HCT116 (cell line): ENCODE data around the gene PKP3. TPM values are rescaled to one million over a fixed set of nuclear protein-coding genes. Genes with fewer than 3 reads are reported as not detected.

Experiments used
- ATAC-seq: fragments of 200-7000 bp; cut with Tn5 transposase; 2 replicates; pipeline ENCODE4 v1.9.1; 2020; ENCODE audit warnings: mild to moderate bottlenecking, moderate library complexity
- BruUV-seq: library from RNA; stranded (reverse); fragments of 400-500 nt; replicated peaks from 2 replicates; lab custom pipeline; 2021; lab: Mats Ljungman, UMichigan
- CTCF ChIA-PET: fragments of 300-600 bp; sonication (Branson Sonifier 250); formaldehyde crosslinking; loops from one replicate; lab custom pipeline; 2021; ENCODE audit warnings: antibody characterized with exemption; lab: Charles Lee
- POLR2A ChIA-PET: fragments of 300-600, 350-600 bp; sonication (Branson Sonifier 250); formaldehyde crosslinking; loops from one replicate; lab custom pipeline; 2021; ENCODE audit warnings: antibody characterized with exemption; lab: Charles Lee
- RAD21 ChIA-PET, 2 experiments: fragments of 300-600 bp; sonication (Branson Sonifier 250); formaldehyde crosslinking; loops; one replicate each; lab custom pipeline; 2023; ENCODE audit warnings: low total read pairs in 2 of 2; ENCODE audit not compliant: uncharacterized antibody in 2 of 2, unreplicated experiment in 2 of 2, low non-redundant PET in 1 of 2; lab: Charles Lee
- DNase-seq: peaks from one replicate; pipeline ENCODE4 v3.0.0-alpha.2; 2010; ENCODE audit warnings: low read depth, low spot score
- H2AFZ ChIP-seq: fragments of 200-600 bp; shearing (Covaris generic), sonication (generic); 2 replicates; pipeline ENCODE4 v1.6.1; 2017; ENCODE audit warnings: low read depth, mixed run types, mixed read lengths, antibody characterized with exemption, low read length; ENCODE audit not compliant: poor library complexity, severe bottlenecking
- H3K27ac ChIP-seq: 2 replicates; pipeline ENCODE4 v1.5.1; 2012; ENCODE audit warnings: low read depth, low read length
- H3K27me3 ChIP-seq: fragments of 200-600 bp; sonication (generic); 2 replicates; pipeline ENCODE4 v1.6.1; 2016; ENCODE audit warnings: mixed run types, low read length, mixed read lengths; ENCODE audit not compliant: insufficient read depth
- H3K36me3 ChIP-seq, 2 experiments: fragments of 200-500 bp in 1 of 2; fragments of 200-600 bp in 1 of 2; sonication (Bioruptor generic) in 1 of 2; sonication (generic) in 1 of 2; 2 replicates each; pipeline versions ENCODE4 v1.5.1 to v1.6.1; 2014 to 2016; ENCODE audit warnings: low read length in 2 of 2, inconsistent platforms in 1 of 2, mixed read lengths in 1 of 2, mixed run types in 1 of 2; ENCODE audit not compliant: insufficient read depth in 2 of 2, control insufficient read depth in 1 of 2
- H3K4me1 ChIP-seq, 2 experiments: fragments of 200-600 bp in 1 of 2; sonication (generic) in 1 of 2; 2 replicates each; pipeline versions ENCODE4 v1.5.1 to v1.6.1; 2012 to 2017; ENCODE audit warnings: low read length in 2 of 2, inconsistent platforms in 1 of 2, mild to moderate bottlenecking in 1 of 2, mixed read lengths in 1 of 2, mixed run types in 1 of 2, moderate library complexity in 1 of 2; ENCODE audit not compliant: insufficient read depth in 2 of 2, control insufficient read depth in 1 of 2
- H3K4me2 ChIP-seq: fragments of 200-600 bp; sonication (generic); 2 replicates; pipeline ENCODE4 v1.6.1; 2017; ENCODE audit warnings: mixed run types, low read length, mixed read lengths
- H3K4me3 ChIP-seq, 2 experiments: fragments of 200-600 bp in 1 of 2; sonication (generic) in 1 of 2; replicated peaks in 1 of 2; 2 replicates each; pipeline ENCODE4 v1.5.1; 2011 to 2016; ENCODE audit warnings: low read length in 2 of 2, control low read depth in 1 of 2, low read depth in 1 of 2, mild to moderate bottlenecking in 1 of 2, mixed read lengths in 1 of 2, mixed run types in 1 of 2
- H3K79me2 ChIP-seq: fragments of 200-600 bp; sonication (generic); 2 replicates; pipeline ENCODE4 v1.6.1; 2017; ENCODE audit warnings: mild to moderate bottlenecking, mixed run types, low read length, moderate library complexity, mixed read lengths; ENCODE audit not compliant: insufficient read depth
- H3K9ac ChIP-seq: fragments of 200-600 bp; sonication (generic); 2 replicates; pipeline ENCODE4 v1.6.1; 2016; ENCODE audit warnings: low read length, mixed read lengths
- H3K9me2 ChIP-seq: fragments of 200-600 bp; sonication (generic), shearing (Covaris generic); 2 replicates; pipeline ENCODE4 v1.6.1; 2017; ENCODE audit warnings: mixed run types, mild to moderate bottlenecking, moderate library complexity; ENCODE audit not compliant: insufficient read depth
- H3K9me3 ChIP-seq, 2 experiments: fragments of 200-500 bp in 1 of 2; fragments of 200-600 bp in 1 of 2; sonication (Bioruptor generic) in 1 of 2; sonication (generic) in 1 of 2; 2 replicates each; pipeline ENCODE4 v1.6.1; 2014 to 2017; ENCODE audit warnings: low read length in 2 of 2, mixed read lengths in 2 of 2, inconsistent platforms in 1 of 2, low read depth in 1 of 2, mild to moderate bottlenecking in 1 of 2, mixed run types in 1 of 2, moderate library complexity in 1 of 2; ENCODE audit not compliant: control insufficient read depth in 1 of 2, insufficient read depth in 1 of 2
- H4K20me1 ChIP-seq: fragments of 200-600 bp; sonication (generic), shearing (Covaris generic); 2 replicates; pipeline ENCODE4 v1.6.1; 2017; ENCODE audit warnings: mixed run types, mild to moderate bottlenecking, moderate library complexity; ENCODE audit not compliant: insufficient read depth
- CBX3 ChIP-seq: IDR thresholded peaks from 2 replicates; pipeline ENCODE4 v1.6.1; 2012; ENCODE audit warnings: low read depth
- CEBPB ChIP-seq: IDR thresholded peaks from 2 replicates; pipeline ENCODE4 v1.6.1; 2012; ENCODE audit warnings: low read depth
- ELF1 ChIP-seq: IDR thresholded peaks from 2 replicates; pipeline ENCODE4 v1.6.1; 2012; ENCODE audit warnings: low read depth, borderline replicate concordance
- EZH2 ChIP-seq: fragments of 200-600 bp; sonication (generic); IDR thresholded peaks from 2 replicates; pipeline ENCODE4 v1.6.1; 2017; ENCODE audit warnings: antibody characterized with exemption, mixed run types
- EZH2phosphoT487 ChIP-seq: fragments of 200-600 bp; IDR thresholded peaks from 2 replicates; pipeline ENCODE4 v1.6.1; 2018; ENCODE audit warnings: antibody characterized with exemption, borderline replicate concordance
- FOSL1 ChIP-seq: IDR thresholded peaks from 2 replicates; pipeline ENCODE4 v1.6.1; 2012; ENCODE audit warnings: low read depth
- JUND ChIP-seq: IDR thresholded peaks from 2 replicates; pipeline ENCODE4 v1.6.1; 2012
- POLR2A ChIP-seq: IDR thresholded peaks from 2 replicates; pipeline ENCODE4 v1.7.0; 2011; ENCODE audit warnings: borderline replicate concordance; ENCODE audit not compliant: insufficient read depth, insufficient read length; ENCODE audit errors: extremely low read depth
- POLR2AphosphoS5 ChIP-seq: IDR thresholded peaks from 2 replicates; pipeline ENCODE4 v1.6.1; 2011; ENCODE audit warnings: mild to moderate bottlenecking, low read depth, low read length, moderate library complexity
- RAD21 ChIP-seq: IDR thresholded peaks from 2 replicates; pipeline ENCODE4 v1.6.1; 2012; ENCODE audit warnings: low read depth, mild to moderate bottlenecking
- SP1 ChIP-seq: IDR thresholded peaks from 2 replicates; pipeline ENCODE4 v1.6.1; 2012; ENCODE audit warnings: low read depth
- SRF ChIP-seq: IDR thresholded peaks from 2 replicates; pipeline ENCODE4 v1.6.1; 2012; ENCODE audit warnings: low read depth
- TCF7L2 ChIP-seq: IDR thresholded peaks from 2 replicates; pipeline ENCODE4 v1.7.0; 2011; ENCODE audit warnings: borderline replicate concordance, inconsistent platforms; ENCODE audit not compliant: insufficient read depth, insufficient read length; ENCODE audit errors: extremely low read depth
- YY1 ChIP-seq: IDR thresholded peaks from 2 replicates; pipeline ENCODE4 v1.6.1; 2011; ENCODE audit warnings: low read length, low read depth, moderate library complexity, mild to moderate bottlenecking; ENCODE audit not compliant: insufficient replicate concordance; ENCODE audit errors: extremely low read depth
- ZFX ChIP-seq: fragments of 450-650 bp; IDR thresholded peaks from 2 replicates; pipeline ENCODE4 v1.6.1; 2017
- ZNF274 ChIP-seq: fragments of 200-500 bp; sonication (Bioruptor generic); IDR thresholded peaks from 2 replicates; pipeline ENCODE4 v1.6.1; 2014; ENCODE audit warnings: mild to moderate bottlenecking, low read depth, low read length, inconsistent platforms
- intact Hi-C: fragments of 100-400 bp; cut with micrococcal nuclease; formaldehyde crosslinking; loops from 2 replicates; pipeline ENCODE4 v1.10.0; 2022
- total RNA-seq: library from RNA; stranded (reverse); gene quantifications from one replicate; pipeline ENCODE4 v1.2.1, GENCODE V29; 2021; ENCODE audit not compliant: unreplicated experiment
- TF ChIP-seq, protein P1 (sequence below): IDR thresholded peaks from 2 replicates; pipeline ENCODE4 v1.6.1; 2012
- TF ChIP-seq, protein P2 (sequence below): IDR thresholded peaks from 2 replicates; pipeline ENCODE4 v1.6.1; 2012; ENCODE audit warnings: low read depth
- TF ChIP-seq, protein P3 (sequence below): IDR thresholded peaks from 2 replicates; pipeline ENCODE4 v1.6.1; 2012

PKP3 gene
- total RNA-seq, 1 experiment from 2014 or later: 157 TPM

DNA sequence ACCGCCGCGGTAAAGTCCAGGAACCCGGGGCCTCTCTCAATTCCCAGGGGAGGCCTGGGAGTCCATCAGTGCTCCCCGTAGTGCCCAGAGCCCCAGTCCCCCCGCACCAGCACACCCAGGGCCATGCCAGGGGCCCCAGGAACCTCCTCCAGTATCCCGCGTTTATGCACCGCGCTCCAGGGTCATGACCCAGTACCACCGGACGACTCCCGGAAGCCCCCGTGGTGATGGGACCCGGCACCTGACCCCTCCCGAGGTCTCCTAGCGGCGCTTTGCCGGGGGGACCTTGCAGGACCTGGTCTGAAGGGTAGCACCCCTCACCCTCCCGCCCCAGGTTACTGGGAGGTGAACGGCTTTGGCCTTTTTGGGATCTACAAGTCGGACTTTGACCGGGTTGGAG lies 13.5 kb upstream of the PKP3 start:
- no peaks in the 10 kb centered on the region for H3K79me2 ChIP-seq
- H3K4me2 ChIP-seq: no peak overlapping the region
- ATAC-seq: no peak
- no peak overlapping the region for H3K4me3 ChIP-seq
- no peaks in the 10 kb centered on the region for H3K27me3 ChIP-seq
- POLR2A ChIA-PET: no interaction called here
- no peaks in the 10 kb centered on the region for H3K9me2 ChIP-seq
- TF ChIP-seq EZH2phosphoT487 (no peak), SP1 (no peak), ZNF274 (no peak), EZH2 (no peak), ZFX (no peak), JUND (no peak), TCF7L2 (no peak), RAD21 (no peak), CEBPB (no peak), POLR2A (no peak), YY1 (no peak), FOSL1 (no peak), SRF (no peak), CBX3 (no peak), POLR2AphosphoS5 (no peak), ELF1 (no peak)
- TF ChIP-seq, protein P1, sequence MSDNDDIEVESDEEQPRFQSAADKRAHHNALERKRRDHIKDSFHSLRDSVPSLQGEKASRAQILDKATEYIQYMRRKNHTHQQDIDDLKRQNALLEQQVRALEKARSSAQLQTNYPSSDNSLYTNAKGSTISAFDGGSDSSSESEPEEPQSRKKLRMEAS: no peak
- TF ChIP-seq, protein P2, sequence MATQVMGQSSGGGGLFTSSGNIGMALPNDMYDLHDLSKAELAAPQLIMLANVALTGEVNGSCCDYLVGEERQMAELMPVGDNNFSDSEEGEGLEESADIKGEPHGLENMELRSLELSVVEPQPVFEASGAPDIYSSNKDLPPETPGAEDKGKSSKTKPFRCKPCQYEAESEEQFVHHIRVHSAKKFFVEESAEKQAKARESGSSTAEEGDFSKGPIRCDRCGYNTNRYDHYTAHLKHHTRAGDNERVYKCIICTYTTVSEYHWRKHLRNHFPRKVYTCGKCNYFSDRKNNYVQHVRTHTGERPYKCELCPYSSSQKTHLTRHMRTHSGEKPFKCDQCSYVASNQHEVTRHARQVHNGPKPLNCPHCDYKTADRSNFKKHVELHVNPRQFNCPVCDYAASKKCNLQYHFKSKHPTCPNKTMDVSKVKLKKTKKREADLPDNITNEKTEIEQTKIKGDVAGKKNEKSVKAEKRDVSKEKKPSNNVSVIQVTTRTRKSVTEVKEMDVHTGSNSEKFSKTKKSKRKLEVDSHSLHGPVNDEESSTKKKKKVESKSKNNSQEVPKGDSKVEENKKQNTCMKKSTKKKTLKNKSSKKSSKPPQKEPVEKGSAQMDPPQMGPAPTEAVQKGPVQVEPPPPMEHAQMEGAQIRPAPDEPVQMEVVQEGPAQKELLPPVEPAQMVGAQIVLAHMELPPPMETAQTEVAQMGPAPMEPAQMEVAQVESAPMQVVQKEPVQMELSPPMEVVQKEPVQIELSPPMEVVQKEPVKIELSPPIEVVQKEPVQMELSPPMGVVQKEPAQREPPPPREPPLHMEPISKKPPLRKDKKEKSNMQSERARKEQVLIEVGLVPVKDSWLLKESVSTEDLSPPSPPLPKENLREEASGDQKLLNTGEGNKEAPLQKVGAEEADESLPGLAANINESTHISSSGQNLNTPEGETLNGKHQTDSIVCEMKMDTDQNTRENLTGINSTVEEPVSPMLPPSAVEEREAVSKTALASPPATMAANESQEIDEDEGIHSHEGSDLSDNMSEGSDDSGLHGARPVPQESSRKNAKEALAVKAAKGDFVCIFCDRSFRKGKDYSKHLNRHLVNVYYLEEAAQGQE: no peak
- TF ChIP-seq, protein P3, sequence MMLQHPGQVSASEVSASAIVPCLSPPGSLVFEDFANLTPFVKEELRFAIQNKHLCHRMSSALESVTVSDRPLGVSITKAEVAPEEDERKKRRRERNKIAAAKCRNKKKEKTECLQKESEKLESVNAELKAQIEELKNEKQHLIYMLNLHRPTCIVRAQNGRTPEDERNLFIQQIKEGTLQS: no peak
- TF ChIP-seq, all 23 proteins: peak for 0
- ChIA-PET CTCF (no interaction called here), RAD21 (no interaction called here)
- no peak for DNase-seq
- Histone ChIP-seq H3K9ac (no peak overlapping the region), H3K4me1 (no peaks in the 10 kb centered on the region), H4K20me1 (no peaks in the 10 kb centered on the region), H3K36me3 (peaks cover 0 to under 1% of the 10 kb centered on the region in 2 experiments; a peak in 1 of 4 replicates), H3K9me3 (no peaks in the 10 kb centered on the region), H3K27ac (no peak overlapping the region), H2AFZ (no peak overlapping the region)
- intact Hi-C loops: no loop called here
- BruUV-seq: no TSS peak
